Gastrocnemius medialis (tissue), 4 donors: ENCODE measurements around the gene PERM1. TPM values are rescaled to one million over a fixed set of nuclear protein-coding genes. Genes with fewer than 3 reads are reported as not detected.

Experiments used
- ATAC-seq, 2 donors: fragments of 150-250 bp; one replicate each; pipeline ENCODE4 v1.9.1; 2016
- DNase-seq, 2 donors: peaks; one replicate each; pipeline ENCODE4 v3.0.0-alpha.2; 2019
- H3K27ac ChIP-seq, 4 donors: fragments of 200-600 bp; sonication (generic); 1 replicate in 1 of 4; 2 replicates in 3 of 4; pipeline ENCODE4 v1.5.1; 2016 to 2018; ENCODE audit warnings: mild to moderate bottlenecking in 2 of 4, moderate library complexity in 1 of 4
- H3K27me3 ChIP-seq, 3 donors: fragments of 200-600 bp; sonication (generic) in 2 of 3; 1 replicate in 1 of 3; 2 replicates in 2 of 3; pipeline versions ENCODE4 v1.5.1 to v1.6.0; 2016 to 2019; ENCODE audit warnings: mild to moderate bottlenecking in 1 of 3, moderate library complexity in 1 of 3
- H3K36me3 ChIP-seq, 2 donors: fragments of 200-600 bp; sonication (generic) in 1 of 2; one replicate each; pipeline ENCODE4 v1.5.1; 2017 to 2018
- H3K4me1 ChIP-seq, 2 donors: fragments of 200-600 bp; sonication (generic) in 1 of 2; one replicate each; pipeline ENCODE4 v1.5.1; 2016 to 2017; ENCODE audit warnings: mild to moderate bottlenecking in 2 of 2
- H3K4me3 ChIP-seq, 4 donors: fragments of 200-600 bp; sonication (generic) in 3 of 4; 1 replicate in 1 of 4; 2 replicates in 3 of 4; pipeline ENCODE4 v1.5.1; 2016 to 2019; ENCODE audit warnings: mild to moderate bottlenecking in 2 of 4
- H3K9me3 ChIP-seq, 3 donors: fragments of 200-600 bp; sonication (generic) in 2 of 3; 1 replicate in 1 of 3; 2 replicates in 2 of 3; pipeline ENCODE4 v1.5.1; 2016 to 2019
- CTCF ChIP-seq, 5 experiments: fragments of 450-650 bp in 3 of 5; fragments of 200-600 bp in 2 of 5; sonication (generic) in 2 of 5; IDR thresholded peaks in 4 of 5; conservative IDR thresholded peaks in 1 of 5; 1 replicate in 4 of 5; 2 replicates in 1 of 5; pipeline ENCODE4 v1.5.1; 2016 to 2019; ENCODE audit warnings: antibody characterized with exemption in 5 of 5, mild to moderate bottlenecking in 3 of 5, moderate library complexity in 3 of 5
- POLR2A ChIP-seq, 2 donors: fragments of 450-650 bp; IDR thresholded peaks; one replicate each; pipeline ENCODE4 v1.6.1; 2017; ENCODE audit warnings: antibody characterized with exemption in 2 of 2, mild to moderate bottlenecking in 2 of 2, moderate library complexity in 2 of 2
- in situ Hi-C, 4 donors: fragments of 200-750 bp; cut with MboI; loops; one replicate each; pipeline versions ENCODE4 v1.15.0 to v1.8.0; 2017; ENCODE audit warnings: low sequenced_read_pairs in 4 of 4
- intact Hi-C: fragments of 100-400 bp; cut with DNase I; formaldehyde crosslinking; loops from one replicate; pipeline ENCODE4 v1.15.1; 2023; ENCODE audit warnings: low total_unique reads
- total RNA-seq, 4 donors: library from RNA; depleted of rRNA; stranded (reverse); fragments of >200 nt; gene quantifications; one replicate each; pipeline versions ENCODE4 v1.1.0 to v1.2.3, GENCODE V29; 2016

Gene PERM1
- total RNA-seq, 4 donors from 2014 or later = 38.9 to 218 (median 98.8) TPM

DNA sequence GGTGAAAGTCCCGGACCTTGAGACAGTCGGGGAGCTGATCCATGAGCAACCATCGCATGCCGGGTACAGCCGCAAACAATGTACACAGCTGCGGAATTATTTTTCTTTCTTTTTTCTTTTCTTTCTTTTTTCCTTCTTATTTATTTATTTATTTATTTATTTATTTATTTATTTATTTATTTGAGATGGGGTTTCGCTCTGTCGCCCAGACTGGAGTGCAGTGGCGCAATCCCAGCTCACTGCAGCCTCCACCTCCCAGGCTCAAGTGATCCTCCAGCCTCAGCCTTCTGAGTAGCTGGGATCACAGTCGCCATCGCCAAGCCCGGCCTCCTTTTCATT is 2.6 kb upstream of the PERM1 start:
- ATAC-seq (no peak), DNase-seq (peak in 1 of 2 donors; percentile 13)
- intact Hi-C loops = loop anchor here (1.0 to 5.0 kb wide), 2 partner anchors 80 to 363 kb away; partner anchors contain the start of gene DVL1
- H3K9me3 ChIP-seq = no peaks in the 10 kb centered on the region
- no peaks in the 10 kb centered on the region for H3K27me3 ChIP-seq
- H3K27ac ChIP-seq = peak overlapping the region in 2 of 4 donors; percentile 100
- H3K4me1 ChIP-seq = peaks cover 20 to 26% of the 10 kb centered on the region in 2 donors
- H3K4me3 ChIP-seq = peak overlapping the region in 3 of 4 donors; percentile 37 to 39 (median 37)
- in situ Hi-C loops = loop anchor here in 2 of 4 donors (10.0 kb wide), 1 partner anchor 80 kb away; no protein-coding TSS in a partner anchor
- H3K36me3 ChIP-seq = no peaks in the 10 kb centered on the region
- no peak for TF ChIP-seq CTCF (IDR thresholded peaks at IDR 0.05 in 4 of 5, conservative IDR thresholded peaks at IDR 0.05 in 1 of 5)
- TF ChIP-seq POLR2A (IDR thresholded peaks at IDR 0.05) = no peak

DNA sequence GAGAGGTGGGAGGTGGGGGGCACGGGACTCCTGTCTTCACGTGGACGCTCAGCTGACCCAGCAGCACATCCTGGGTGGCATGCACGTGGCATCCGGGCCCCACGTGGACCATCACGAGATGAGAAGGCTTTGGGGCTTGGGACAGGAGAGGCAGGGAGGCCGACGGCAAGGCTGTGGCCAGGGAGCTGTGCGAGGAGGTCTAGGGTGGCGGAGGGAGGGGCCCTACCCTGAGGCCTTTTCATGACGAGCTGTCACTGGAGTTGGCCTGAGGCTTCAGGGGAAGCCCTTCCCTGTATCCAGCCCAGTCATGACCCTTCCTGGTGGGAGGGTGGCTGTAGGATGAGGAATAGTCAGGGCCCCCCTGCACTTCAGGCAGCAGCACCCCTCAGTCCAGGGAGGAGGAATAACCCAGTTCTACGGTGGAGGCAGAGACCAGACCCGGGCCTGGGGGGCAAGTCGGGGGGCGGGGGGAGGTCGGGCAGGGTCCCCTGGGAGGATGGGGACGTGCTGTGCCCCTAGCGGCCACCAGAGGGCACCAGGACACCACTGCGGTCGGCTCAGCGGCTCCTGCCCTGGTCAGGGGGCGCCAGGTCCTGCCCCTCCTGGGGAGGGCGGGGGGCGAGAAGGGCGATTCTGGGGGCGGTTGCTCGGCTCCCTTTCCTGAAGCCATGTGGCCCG is 2.0 kb upstream of the PERM1 start:
- TF ChIP-seq POLR2A (IDR thresholded peaks at IDR 0.05) (no peak), CTCF (IDR thresholded peaks at IDR 0.05 in 4 of 5, conservative IDR thresholded peaks at IDR 0.05 in 1 of 5) (peak; percentile 49 to 99 (median 75))
- H3K27me3 ChIP-seq = no peaks in the 10 kb centered on the region
- peaks cover 21 to 27% of the 10 kb centered on the region in 2 donors for H3K4me1 ChIP-seq
- in situ Hi-C loops = loop anchor here in 2 of 4 donors (10.0 kb wide), 1 partner anchor 81 kb away; no protein-coding TSS in a partner anchor
- intact Hi-C loops = loop anchor here (1.0 to 5.0 kb wide), 2 partner anchors 80 to 363 kb away; partner anchors contain the start of gene DVL1
- peak overlapping the region in 3 of 4 donors; percentile 37 to 39 (median 37) for H3K4me3 ChIP-seq
- no peaks in the 10 kb centered on the region for H3K36me3 ChIP-seq
- H3K27ac ChIP-seq = peak overlapping the region; percentile 100
- DNase-seq = peak in 1 of 2 donors; percentile 60
- no peaks in the 10 kb centered on the region for H3K9me3 ChIP-seq
- ATAC-seq = no peak

- Histone ChIP-seq H3K4me1 (peaks cover 29 to 37% of the 10 kb centered on the region in 2 donors), H3K27ac (peak overlapping the region; percentile 100), H3K36me3 (no peaks in the 10 kb centered on the region), H3K27me3 (no peaks in the 10 kb centered on the region), H3K9me3 (no peaks in the 10 kb centered on the region), H3K4me3 (peak overlapping the region; percentile 34 to 65 (median 58))
- intact Hi-C loops (loop anchor here (1.0 to 5.0 kb wide), 2 partner anchors 17 to 364 kb away; partner anchors contain the start of genes DVL1 and HES4), in situ Hi-C loops (loop anchor here in 2 of 4 donors (10.0 kb wide), 1 partner anchor 82 kb away; no protein-coding TSS in a partner anchor)
- TF ChIP-seq POLR2A (IDR thresholded peaks at IDR 0.05) = no peak
- no peak for TF ChIP-seq CTCF (IDR thresholded peaks at IDR 0.05 in 4 of 5, conservative IDR thresholded peaks at IDR 0.05 in 1 of 5)
- peak in 1 of 2 donors; percentile 68 for DNase-seq
- no peak for ATAC-seq
Observed at GRCh38 chr1:982765-983436, 1.0 kb upstream of the PERM1 start.

DNA sequence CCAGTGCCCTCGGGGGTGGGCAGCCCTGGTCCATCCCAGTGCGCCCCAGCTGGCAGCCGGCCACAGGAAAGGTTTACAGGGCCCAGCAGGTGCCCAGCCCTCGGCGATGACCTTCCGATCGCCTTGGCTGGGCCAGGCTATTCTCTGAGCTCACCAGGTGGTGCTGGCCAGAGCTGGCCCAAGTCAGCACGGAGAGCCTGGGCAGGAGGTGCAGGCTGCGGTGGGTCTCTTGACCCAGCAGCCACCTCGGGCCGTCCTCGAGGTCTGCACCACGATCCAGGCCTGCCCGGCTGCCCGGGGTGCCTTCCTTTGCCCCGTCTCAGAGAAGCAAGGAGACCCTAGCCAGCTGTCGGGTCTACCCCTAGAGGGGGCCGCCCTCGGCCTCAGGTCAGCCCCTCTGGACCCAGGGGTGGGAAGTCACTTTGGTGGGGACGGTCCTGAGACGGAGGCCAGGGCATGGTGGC is 370 bp downstream of the PERM1 start:
- H3K4me3 ChIP-seq = peak overlapping the region; percentile 58 to 65 (median 62)
- no peaks in the 10 kb centered on the region for H3K36me3 ChIP-seq
- DNase-seq (peak in 1 of 2 donors; percentile 77), ATAC-seq (peak; percentile 4 to 12)
- H3K9me3 ChIP-seq = no peaks in the 10 kb centered on the region
- in situ Hi-C loops = loop anchor here in 2 of 4 donors (10.0 kb wide), 1 partner anchor 83 kb away; no protein-coding TSS in a partner anchor
- TF ChIP-seq CTCF (IDR thresholded peaks at IDR 0.05 in 4 of 5, conservative IDR thresholded peaks at IDR 0.05 in 1 of 5) (no peak), POLR2A (IDR thresholded peaks at IDR 0.05) (no peak)
- intact Hi-C loops = loop anchor here (5.0 kb wide), 1 partner anchor 366 kb away; the partner anchor contains the start of gene DVL1
- H3K4me1 ChIP-seq = peaks cover 29 to 38% of the 10 kb centered on the region in 2 donors
- H3K27me3 ChIP-seq = no peaks in the 10 kb centered on the region
- H3K27ac ChIP-seq = peak overlapping the region; percentile 100
